Measurements from ENCODE around the gene LEF1. TPM values are rescaled to one million over a fixed set of nuclear protein-coding genes. Genes with fewer than 3 reads are reported as not detected.

The LEF1 gene
- total RNA-seq, 1 experiment from 2014 or later: 2.8 TPM

- H3K27ac ChIP-seq: no peak overlapping the region
- H3F3A ChIP-seq (ENCODE audit: insufficient read depth, low read depth): peaks cover 6% of the 10 kb centered on the region
- H3K27me3 ChIP-seq (ENCODE audit: insufficient read depth, low read depth): no peaks in the 10 kb centered on the region
- POLR2A ChIA-PET (ENCODE audit: unreplicated experiment): no interaction called here
- H2AFZ ChIP-seq: no peak overlapping the region
- DNase-seq: no peak
- H3K9me3 ChIP-seq (ENCODE audit: insufficient read depth, low read depth): no peaks in the 10 kb centered on the region
- TF ChIP-seq EZH2 (IDR thresholded peaks at IDR 0.05; ENCODE audit: low read depth): no peak
- TF ChIP-seq, protein P1, sequence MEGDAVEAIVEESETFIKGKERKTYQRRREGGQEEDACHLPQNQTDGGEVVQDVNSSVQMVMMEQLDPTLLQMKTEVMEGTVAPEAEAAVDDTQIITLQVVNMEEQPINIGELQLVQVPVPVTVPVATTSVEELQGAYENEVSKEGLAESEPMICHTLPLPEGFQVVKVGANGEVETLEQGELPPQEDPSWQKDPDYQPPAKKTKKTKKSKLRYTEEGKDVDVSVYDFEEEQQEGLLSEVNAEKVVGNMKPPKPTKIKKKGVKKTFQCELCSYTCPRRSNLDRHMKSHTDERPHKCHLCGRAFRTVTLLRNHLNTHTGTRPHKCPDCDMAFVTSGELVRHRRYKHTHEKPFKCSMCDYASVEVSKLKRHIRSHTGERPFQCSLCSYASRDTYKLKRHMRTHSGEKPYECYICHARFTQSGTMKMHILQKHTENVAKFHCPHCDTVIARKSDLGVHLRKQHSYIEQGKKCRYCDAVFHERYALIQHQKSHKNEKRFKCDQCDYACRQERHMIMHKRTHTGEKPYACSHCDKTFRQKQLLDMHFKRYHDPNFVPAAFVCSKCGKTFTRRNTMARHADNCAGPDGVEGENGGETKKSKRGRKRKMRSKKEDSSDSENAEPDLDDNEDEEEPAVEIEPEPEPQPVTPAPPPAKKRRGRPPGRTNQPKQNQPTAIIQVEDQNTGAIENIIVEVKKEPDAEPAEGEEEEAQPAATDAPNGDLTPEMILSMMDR (conservative IDR thresholded peaks at IDR 0.05): no peak
- H3K9me2 ChIP-seq (ENCODE audit: insufficient read depth): no peaks in the 10 kb centered on the region
- H3K4me2 ChIP-seq: no peak overlapping the region
- H3K79me2 ChIP-seq (ENCODE audit: low read depth): no peaks in the 10 kb centered on the region
- H3K36me3 ChIP-seq (ENCODE audit: low read depth): no peaks in the 10 kb centered on the region
- intact Hi-C loops (cut with micrococcal nuclease; ENCODE audit: unreplicated experiment): no loop called here
- BruUV-seq (replicated peaks): no TSS peak
- H4K20me1 ChIP-seq (ENCODE audit: insufficient read depth): peaks cover 6% of the 10 kb centered on the region; the same call in 1 of the 2 replicates
- CTCF ChIA-PET: no interaction called here
- H3K4me1 ChIP-seq (replicated peaks; ENCODE audit: insufficient read depth): peaks cover 16% of the 10 kb centered on the region
- H3K4me3 ChIP-seq: no peak overlapping the region
Measured at GRCh38 chr4:108116423-108117168, 52.1 kb downstream of the LEF1 start.

DNA sequence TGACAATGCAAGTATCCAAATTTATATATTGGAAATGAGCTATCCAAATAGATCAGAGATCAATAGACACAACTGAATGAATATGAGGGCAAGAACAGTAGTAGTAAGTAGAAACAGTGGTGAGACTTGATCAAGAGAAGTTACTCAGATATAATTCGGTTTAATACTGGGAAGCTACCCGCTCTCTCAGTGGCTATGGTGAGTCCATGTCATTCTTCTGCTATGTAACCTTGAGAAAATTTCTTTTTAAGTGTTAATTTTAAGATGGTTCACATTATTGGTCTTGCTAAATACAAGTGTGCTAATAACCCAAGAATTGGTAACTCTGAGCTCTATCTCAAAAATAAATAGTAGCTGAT is 53.6 kb downstream of the LEF1 start:
- H3K4me2 ChIP-seq: no peak overlapping the region
- H3K9me2 ChIP-seq (ENCODE audit: insufficient read depth): no peaks in the 10 kb centered on the region
- intact Hi-C loops (cut with micrococcal nuclease; ENCODE audit: unreplicated experiment): no loop called here
- no peak for DNase-seq
- no peaks in the 10 kb centered on the region for H3K9me3 ChIP-seq (ENCODE audit: insufficient read depth, low read depth)
- H3F3A ChIP-seq (ENCODE audit: insufficient read depth, low read depth): peaks cover 6% of the 10 kb centered on the region
- H4K20me1 ChIP-seq (ENCODE audit: insufficient read depth): peaks cover 6% of the 10 kb centered on the region; the same call in 1 of the 2 replicates
- no TSS peak for BruUV-seq (replicated peaks)
- H3K79me2 ChIP-seq (ENCODE audit: low read depth): no peaks in the 10 kb centered on the region
- peaks cover 16% of the 10 kb centered on the region for H3K4me1 ChIP-seq (replicated peaks; ENCODE audit: insufficient read depth)
- ChIA-PET CTCF (interaction anchor here (0.5 kb wide), 1 partner anchor 134 kb away, joined by 5 read pairs; no protein-coding TSS in a partner anchor), POLR2A (ENCODE audit: unreplicated experiment) (interaction anchor here (0.7 kb wide), 1 partner anchor 37 kb away, joined by 3 read pairs; no protein-coding TSS in a partner anchor)
- H3K4me3 ChIP-seq: no peak overlapping the region
- H3K27me3 ChIP-seq (ENCODE audit: insufficient read depth, low read depth): no peaks in the 10 kb centered on the region
- H3K27ac ChIP-seq: no peak overlapping the region
- H2AFZ ChIP-seq: no peak overlapping the region
- H3K36me3 ChIP-seq (ENCODE audit: low read depth): no peaks in the 10 kb centered on the region
- TF ChIP-seq, protein P1 (conservative IDR thresholded peaks at IDR 0.05): no peak
- TF ChIP-seq EZH2 (IDR thresholded peaks at IDR 0.05; ENCODE audit: low read depth): no peak

DNA sequence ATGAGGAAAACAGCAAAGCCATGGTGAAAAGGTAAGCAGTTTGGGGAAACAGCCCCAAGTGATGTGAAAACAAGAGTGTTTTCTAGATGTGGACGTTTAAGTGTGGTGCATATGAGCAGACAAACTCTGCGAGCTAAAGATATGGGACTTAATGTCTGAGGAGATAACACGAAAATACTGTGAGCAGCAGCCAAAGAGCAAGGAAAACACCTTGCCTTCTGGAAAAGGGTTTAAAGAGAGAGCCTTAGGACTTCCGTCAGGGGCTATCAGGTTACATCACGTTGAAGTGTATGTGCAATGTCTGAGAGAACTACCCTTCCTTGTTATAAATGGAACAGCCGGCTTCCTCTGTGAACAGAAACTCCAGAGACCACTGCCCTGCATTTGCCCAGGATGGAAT is 54.2 kb downstream of the LEF1 start:
- H3K9me2 ChIP-seq (ENCODE audit: insufficient read depth): no peaks in the 10 kb centered on the region
- ChIA-PET POLR2A (ENCODE audit: unreplicated experiment) (no interaction called here), CTCF (no interaction called here)
- peaks cover 6% of the 10 kb centered on the region for H3F3A ChIP-seq (ENCODE audit: insufficient read depth, low read depth)
- intact Hi-C loops (cut with micrococcal nuclease; ENCODE audit: unreplicated experiment): no loop called here
- no TSS peak for BruUV-seq (replicated peaks)
- H3K27me3 ChIP-seq (ENCODE audit: insufficient read depth, low read depth): no peaks in the 10 kb centered on the region
- no peak overlapping the region for H2AFZ ChIP-seq
- no peak overlapping the region for H3K4me3 ChIP-seq
- H3K9me3 ChIP-seq (ENCODE audit: insufficient read depth, low read depth): no peaks in the 10 kb centered on the region
- no peak for DNase-seq
- H3K4me1 ChIP-seq (replicated peaks; ENCODE audit: insufficient read depth): peaks cover 16% of the 10 kb centered on the region
- H3K79me2 ChIP-seq (ENCODE audit: low read depth): no peaks in the 10 kb centered on the region
- TF ChIP-seq, protein P1 (conservative IDR thresholded peaks at IDR 0.05): no peak
- TF ChIP-seq EZH2 (IDR thresholded peaks at IDR 0.05; ENCODE audit: low read depth): no peak
- peaks cover 6% of the 10 kb centered on the region; the same call in 1 of the 2 replicates for H4K20me1 ChIP-seq (ENCODE audit: insufficient read depth)
- no peak overlapping the region for H3K27ac ChIP-seq
- no peaks in the 10 kb centered on the region for H3K36me3 ChIP-seq (ENCODE audit: low read depth)
- no peak overlapping the region for H3K4me2 ChIP-seq
